Nucleus accumbens (tissue), 56 donors: Measurements from ENCODE around the gene FAM9C.

ENCODE experiments used
- DNase-seq, 56 donors: peaks; one replicate each; lab custom pipeline; 2025; lab: John Stamatoyannopoulos, UW

The FAM9C gene

GRCh38 chrX:12986886-12987285, 57.5 kb downstream of the FAM9C start:
- DNase-seq: no peak

- no peak for DNase-seq
These were observed 58.1 kb downstream of the FAM9C start for GRCh38 chrX:12986164-12986779.
